Measurements from ENCODE around the gene VWA3A. TPM values are rescaled to one million over a fixed set of nuclear protein-coding genes. Genes with fewer than 3 reads are reported as not detected.
"Not testable (repeated sequence)": the region's sequence is repeated elsewhere in the genome, so short reads cannot be mapped to it uniquely, and the experiment has no call there.

The VWA3A gene
- total and polyA plus RNA-seq, 2 of the 4 experiments (the other 2 are of a cell fraction), result not detected

GRCh38 chr16:22172642-22173041, 80.3 kb downstream of the VWA3A start:
- H3K27me3 ChIP-seq (ENCODE audit: control insufficient read depth, insufficient read depth, low read length); H2BK15ac ChIP-seq (ENCODE audit: low read depth, low read length); H3K4me1 ChIP-seq (ENCODE audit: control insufficient read depth, insufficient read depth, low read length); intact Hi-C loops (cut with micrococcal nuclease); H4K5ac ChIP-seq (ENCODE audit: low read depth, low read length); H3K9ac ChIP-seq (ENCODE audit: low read depth, low read length); H3K27ac ChIP-seq (ENCODE audit: insufficient read depth, low read length); H2BK20ac ChIP-seq (ENCODE audit: low read depth, low read length); ATAC-seq (ENCODE audit: low read depth); H3K4me3 ChIP-seq (ENCODE audit: insufficient read depth, low read depth, low read length); H3K36me3 ChIP-seq (ENCODE audit: control insufficient read depth, insufficient read depth, low read length); BruUV-seq (replicated peaks); H3K4me2 ChIP-seq (ENCODE audit: low read depth, low read length); H3K79me1 ChIP-seq (ENCODE audit: low read depth in 1 of 2, low read length in 2 of 2); H3K14ac ChIP-seq (replicated peaks; ENCODE audit: low read depth, low read length); H3K4ac ChIP-seq (ENCODE audit: low read depth, low read length); POLR2A ChIA-PET (ENCODE audit: unreplicated experiment); H2BK120ac ChIP-seq (ENCODE audit: low read depth, low read length); H2AFZ ChIP-seq (replicated peaks; ENCODE audit: low read length, poor library complexity); H3K9me3 ChIP-seq (ENCODE audit: control insufficient read depth, insufficient read depth, low read length); H2BK5ac ChIP-seq (ENCODE audit: low read depth, low read length, poor library complexity, severe bottlenecking); H3K56ac ChIP-seq (ENCODE audit: extremely low read depth, insufficient read depth, low read length); in situ Hi-C loops (cut with MboI; ENCODE audit: low sequenced_read_pairs); H3K23ac ChIP-seq (ENCODE audit: low read depth, low read length); H4K91ac ChIP-seq (ENCODE audit: insufficient read depth, low read depth, low read length); DNase-seq; H3K9me1 ChIP-seq (ENCODE audit: insufficient read depth, low read length); H3K18ac ChIP-seq (ENCODE audit: low read depth, low read length); H4K20me1 ChIP-seq (ENCODE audit: insufficient read depth, low read length); H4K8ac ChIP-seq (ENCODE audit: low read depth in 2 of 2, low read length in 2 of 2); H2AK9ac ChIP-seq (replicated peaks; ENCODE audit: low read depth, low read length, poor library complexity); dilution Hi-C loops (cut with HindIII; ENCODE audit: low sequenced_read_pairs, unreplicated experiment); H2AK5ac ChIP-seq (ENCODE audit: low read depth, low read length): not testable (repeated sequence)
- no CpG with 5 or more reads among the region's 1 CpG for WGBS, 2 experiments (ENCODE audit: extremely low coverage in 2 of 2, insufficient read length in 1 of 2)
- CTCF ChIA-PET, result interaction anchor here (1.4 kb wide), 1 partner anchor 16 kb away, joined by 3 read pairs; no protein-coding TSS in a partner anchor

Measured in IMR-90 (cell line).